Activated CD4-positive, alpha-beta T cell treated with anti-CD3 and anti-CD28 coated beads, Interleukin-2, Interleukin-4, amounts not matched to agents 100 ng/mL and 50 ng/mL, durations not matched to agents 16 hours and 8 hours (primary cell): ENCODE measurements around the gene FNDC11.

Experiments used
- DNase-seq: peaks from one replicate; pipeline ENCODE4 v3.0.0-alpha.2; 2020; ENCODE audit warnings: low spot score

FNDC11 gene

DNA sequence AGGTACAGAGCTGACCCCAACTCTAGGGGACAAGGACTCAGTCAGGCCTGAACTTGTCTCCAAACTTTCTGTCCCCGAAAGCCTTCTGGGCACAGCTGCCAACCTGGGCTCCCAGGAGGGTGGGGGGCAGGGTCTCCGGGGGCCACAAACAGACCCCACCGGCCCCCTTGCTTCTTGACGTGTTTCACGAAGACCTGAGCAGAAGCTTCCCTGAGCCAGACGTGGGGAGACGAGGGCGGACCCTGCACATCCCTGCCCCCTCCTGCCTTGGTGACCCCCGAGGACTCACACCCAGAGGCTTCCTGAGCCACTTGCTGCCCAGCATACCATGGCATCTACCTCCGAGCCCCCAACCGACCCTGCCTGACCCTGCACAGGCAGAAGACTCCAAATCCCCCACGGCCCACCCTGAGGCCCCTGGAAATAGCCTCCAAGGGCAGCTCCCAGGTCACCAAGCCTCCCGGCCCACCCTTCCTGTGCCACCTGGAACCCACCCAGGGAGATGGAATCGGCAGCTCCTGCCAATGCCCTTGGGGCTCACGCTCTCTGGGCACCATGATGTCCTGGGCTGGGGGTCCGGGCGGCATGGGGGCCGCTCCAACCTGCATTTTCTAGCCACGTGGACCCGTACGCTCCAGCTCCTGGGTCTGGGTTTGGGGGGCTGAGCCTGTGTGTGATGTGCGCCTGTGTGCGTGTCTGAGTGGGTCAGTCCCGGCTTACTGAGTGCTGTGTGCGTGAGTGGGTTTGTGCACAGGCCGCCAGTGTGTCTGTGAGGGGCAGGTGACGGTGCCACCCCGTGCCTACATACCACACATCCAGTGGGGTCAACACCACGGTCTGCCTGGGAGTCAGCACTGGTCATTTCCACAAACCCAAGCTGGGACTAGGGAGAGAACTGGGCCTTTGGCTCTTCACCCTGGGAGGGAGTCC, 14.3 kb upstream of the FNDC11 start:
- DNase-seq: no peak

- DNase-seq: no peak
These were observed 13.4 kb upstream of the FNDC11 start for GRCh38 chr20:63540417-63541186.

DNA sequence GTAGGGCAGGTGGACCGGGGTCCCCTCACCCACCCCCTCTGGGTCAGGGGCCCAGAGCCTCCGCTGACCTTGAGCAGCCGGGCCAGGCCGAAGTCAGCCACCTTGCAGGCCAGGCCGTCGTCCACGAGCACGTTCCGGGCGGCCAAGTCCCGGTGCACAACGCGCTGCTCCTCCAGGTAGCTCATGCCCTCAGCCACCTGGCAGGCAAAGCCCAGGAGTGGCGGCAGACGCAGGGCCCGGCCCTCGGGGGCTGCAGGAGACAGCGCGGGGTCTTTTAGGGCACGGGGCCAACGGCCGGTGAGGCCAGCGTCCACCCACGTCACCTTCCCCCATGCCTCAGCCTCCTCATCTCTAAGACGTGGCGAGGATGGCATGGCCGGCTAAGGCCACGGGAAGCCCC, 12.6 kb upstream of the FNDC11 start:
- DNase-seq: no peak

DNA sequence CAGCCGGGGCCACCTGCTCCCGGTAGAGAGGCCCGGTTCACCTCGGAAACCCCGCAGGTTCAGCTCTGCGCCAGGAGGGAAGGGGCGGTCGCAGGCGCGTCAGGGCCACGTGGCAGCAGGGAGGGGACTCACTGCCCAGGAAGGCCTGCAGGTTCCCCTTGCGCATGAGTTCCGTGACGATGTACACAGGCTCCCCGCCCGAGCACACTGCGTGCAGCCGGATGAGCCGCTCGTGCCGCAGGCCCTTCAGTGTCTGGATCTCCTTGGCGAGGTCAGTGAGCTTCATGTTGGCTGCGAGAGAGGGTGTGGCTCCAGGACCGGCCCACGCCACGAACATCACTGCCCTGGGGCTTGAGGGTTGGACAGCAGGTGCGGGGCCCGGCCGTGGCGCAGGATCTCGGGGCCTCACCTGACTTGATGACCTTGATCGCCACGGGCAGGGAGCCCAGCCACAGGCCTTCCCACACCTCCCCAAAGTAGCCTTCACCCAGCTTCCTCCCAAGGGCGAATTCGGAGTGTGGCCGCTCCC, 11.9 kb upstream of the FNDC11 start:
- no peak for DNase-seq

DNA sequence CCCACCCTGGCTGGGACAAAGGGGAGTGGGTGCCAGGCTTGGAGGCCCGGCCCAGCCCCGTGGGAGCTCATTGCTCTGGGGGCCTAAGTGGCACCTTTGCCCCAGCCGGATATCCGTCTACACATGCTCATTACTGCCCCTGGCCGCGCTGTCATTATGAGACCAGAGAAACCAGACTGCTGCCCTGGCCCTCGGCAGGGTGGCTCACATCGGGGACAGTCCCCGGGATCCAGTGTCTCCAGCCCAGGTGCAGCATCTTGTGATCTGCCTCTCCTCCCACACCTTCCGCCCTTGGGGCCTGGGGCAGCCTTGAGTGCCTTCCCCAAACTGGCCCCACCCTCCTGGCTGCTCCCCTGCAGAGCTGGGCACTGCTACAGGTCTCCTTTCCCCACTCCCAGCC, 11.3 kb upstream of the FNDC11 start:
- DNase-seq: no peak

DNA sequence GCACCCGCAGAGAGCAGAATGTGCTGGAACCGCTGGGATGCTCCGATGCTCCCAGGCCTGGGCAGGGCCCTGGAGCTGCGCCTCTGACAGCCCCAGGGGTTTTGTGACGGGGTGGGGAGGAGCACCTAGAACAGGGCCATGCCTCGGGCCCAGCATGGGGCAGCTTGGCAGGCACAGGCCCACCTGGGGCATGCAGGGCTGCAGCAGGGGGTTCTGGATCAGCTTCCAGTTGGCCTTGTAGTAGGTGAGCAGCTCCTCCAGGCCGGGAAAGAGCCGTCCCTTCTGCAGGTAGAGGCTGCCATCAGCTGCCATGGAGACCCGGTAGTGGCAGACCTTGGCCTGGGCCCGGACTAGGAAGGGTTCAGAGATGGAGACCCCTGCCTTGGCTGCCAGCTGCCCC, 10.8 kb upstream of the FNDC11 start:
- DNase-seq: no peak

- DNase-seq: no peak
These were observed 10.2 kb upstream of the FNDC11 start for GRCh38 chr20:63543733-63544132.

- DNase-seq: no peak
These were observed 9.6 kb upstream of the FNDC11 start for GRCh38 chr20:63544241-63544957.

DNA sequence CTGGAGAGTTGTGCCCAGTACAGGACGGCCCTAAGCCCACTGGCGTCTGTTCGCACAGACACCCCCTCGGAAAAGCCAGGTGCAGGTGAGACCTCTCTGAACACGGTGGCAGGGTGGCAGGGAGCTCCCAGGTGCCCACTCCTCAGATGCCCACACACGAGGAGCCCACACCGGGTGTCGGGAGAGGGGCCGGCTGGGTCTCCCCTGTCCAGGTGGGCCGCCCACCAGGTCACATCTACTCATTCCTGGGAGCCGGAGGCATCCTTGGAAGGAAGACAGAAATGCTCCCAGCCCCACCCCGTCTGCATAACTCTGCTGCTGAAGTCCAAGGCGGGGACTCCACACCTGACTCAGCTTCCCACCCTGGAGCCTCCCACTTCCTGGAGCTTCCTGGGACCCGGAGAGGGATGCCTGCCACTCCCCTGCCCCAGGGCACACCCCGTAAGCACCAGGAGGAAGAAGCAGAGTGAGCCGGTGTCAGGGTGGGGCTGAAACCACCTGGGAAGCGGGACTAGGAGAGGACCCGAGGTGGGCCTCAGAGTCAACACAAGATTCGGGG, 8.9 kb upstream of the FNDC11 start:
- DNase-seq: no peak

DNA sequence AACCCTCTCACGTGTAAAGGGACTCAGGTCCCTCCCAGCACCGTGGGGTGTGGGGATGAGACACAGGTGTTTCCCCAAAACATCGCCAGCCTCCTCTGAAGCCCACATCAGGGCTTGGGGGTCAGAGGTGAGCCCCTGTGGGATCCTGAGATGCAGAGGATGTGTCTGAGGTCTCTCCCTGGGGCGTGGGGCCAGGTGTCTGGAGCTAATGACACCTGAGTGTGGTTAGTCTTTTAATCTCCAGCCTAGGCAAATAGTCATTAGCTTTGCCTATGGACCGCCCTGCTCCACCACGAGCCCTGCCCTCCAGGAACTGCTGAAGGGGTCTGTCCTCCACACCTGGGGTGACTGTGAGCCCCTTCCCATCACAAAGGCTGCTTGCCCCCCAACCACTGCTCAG, 8.1 kb upstream of the FNDC11 start:
- no peak for DNase-seq

DNA sequence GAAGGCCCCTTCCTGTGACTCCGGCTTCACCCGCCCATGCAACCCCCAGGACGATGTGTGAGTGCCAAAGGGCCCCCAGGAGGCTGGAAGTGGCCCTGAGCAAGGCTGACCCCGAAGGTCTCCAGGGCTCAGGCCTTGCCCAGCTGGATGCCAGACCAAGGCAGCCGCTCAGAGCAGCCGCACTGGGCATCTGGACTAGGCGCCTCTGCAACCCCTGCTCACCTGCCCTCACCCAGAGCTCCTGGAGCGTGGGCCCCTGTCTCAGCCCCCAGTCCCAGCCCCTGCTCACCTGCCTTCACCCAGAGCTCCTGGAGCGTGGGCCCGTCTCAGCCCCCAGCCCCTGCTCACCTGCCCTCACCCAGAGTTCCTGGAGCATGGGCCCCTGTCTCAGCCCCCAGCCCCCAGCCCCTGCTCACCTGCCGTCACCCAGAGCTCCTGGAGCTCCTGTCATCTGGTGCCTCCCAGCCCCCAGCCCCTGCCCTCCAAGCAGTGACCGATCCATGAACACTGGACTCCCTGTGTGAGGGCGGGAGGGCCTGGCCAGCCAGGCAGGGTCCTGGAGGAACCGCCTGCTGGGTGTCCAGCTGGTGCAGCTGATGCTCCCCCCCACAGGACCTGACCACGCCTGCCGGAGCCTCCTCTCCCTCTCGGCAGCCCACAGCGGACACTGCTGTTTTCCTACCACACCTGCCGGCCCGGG, 7.6 kb upstream of the FNDC11 start:
- DNase-seq: no peak

DNA sequence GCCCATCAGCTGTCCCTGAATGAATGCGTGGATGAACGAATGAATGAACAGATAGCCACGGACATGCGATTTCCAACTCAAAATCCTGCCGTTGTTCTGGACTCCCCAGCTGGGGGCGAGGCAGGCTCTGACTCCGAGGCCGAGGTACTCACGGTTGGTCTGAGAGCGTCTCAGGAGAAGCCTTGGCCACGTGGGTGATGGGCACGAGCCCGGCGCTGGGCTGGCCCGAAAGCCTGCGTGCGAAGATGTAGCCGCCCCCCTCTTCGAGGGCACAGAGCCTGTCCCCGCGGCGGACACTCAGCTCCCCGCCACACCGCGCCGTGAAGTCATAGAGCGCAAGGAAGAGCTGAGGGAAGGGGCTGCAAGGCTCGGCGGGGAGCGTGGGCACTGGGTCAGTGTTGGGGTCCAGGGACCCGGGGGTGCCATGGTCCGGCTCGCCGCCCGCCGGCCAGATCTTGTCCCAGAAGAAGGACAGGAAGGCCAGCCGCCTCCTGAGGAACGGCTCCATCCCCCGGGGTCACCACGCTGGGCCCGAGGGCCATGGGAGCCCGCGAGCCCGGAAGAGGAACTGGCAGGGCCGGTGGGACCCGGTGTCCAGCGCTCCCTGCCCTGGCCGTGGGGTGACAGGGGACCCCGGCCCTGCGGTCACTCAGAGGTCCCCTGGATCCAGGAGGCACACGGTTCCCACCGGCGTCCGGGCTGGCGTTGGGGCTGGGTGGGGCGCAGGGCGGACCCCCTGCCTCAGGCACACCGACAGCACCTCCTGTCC, 6.8 kb upstream of the FNDC11 start:
- DNase-seq: no peak

DNA sequence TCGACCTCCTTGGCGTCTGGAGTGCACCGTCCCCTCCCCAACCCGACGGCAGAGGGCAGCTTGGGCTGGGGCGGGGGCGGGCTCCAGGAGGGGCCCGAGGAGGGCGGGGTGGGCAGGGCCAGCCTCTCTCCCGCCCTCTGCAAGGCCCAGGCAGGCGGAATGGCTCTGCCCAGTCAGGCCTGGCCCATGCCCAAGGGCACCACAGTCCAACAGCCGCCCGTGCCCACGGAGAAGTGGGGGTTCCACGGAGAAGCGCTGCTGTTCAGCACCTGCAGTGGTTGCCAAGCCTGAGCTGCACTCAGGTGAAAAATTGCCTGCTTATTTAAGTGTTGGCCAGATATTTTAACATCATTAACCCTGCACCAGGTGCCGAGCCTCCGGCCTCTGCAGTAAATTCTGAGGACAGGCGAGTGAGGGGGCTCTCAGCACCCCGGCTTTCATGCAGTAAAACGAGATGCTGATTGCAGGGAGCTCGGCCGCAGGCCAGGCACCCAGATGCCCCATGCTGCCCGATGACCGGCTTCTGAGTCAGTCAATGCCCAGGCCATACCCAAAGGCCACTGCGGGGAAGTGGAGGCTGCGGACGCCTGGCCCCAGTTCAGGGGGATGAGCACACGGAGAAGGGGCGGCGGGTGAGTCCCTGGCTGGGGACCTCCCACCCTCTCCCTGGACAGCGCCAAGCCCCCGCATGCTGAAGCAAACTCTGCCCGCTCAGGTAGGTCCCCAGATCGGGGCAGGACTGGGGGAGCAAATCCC, 6.1 kb upstream of the FNDC11 start, which contains the start of gene SRMS:
SRMS (minus strand) TSS at position 25 of the 756 bp plus-strand sequence. CDS start 286 bp downstream, outside the sequence.
- DNase-seq: no peak

DNA sequence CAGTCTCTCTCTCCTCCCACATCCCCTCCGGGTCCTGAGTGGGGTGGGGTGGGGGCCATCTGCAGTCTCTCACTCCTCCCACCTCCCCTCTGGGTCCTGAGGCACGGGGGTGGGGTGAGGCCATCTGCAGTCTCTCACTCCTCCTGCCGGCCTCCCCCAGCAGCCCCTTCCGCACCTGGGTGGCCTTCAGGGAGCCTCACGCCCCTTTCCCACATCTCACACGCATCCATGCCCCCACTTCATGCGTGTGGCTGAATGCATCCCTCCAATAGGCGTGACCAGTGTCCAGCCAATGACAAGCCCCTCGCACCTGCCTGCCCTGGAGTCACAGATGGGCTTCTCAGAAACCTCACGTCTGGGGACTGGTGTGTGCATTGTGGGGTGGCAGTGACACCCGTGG, 5.4 kb upstream of the FNDC11 start:
- DNase-seq: no peak

- DNase-seq: no peak
These were observed 4.9 kb upstream of the FNDC11 start for GRCh38 chr20:63549019-63549418.

DNA sequence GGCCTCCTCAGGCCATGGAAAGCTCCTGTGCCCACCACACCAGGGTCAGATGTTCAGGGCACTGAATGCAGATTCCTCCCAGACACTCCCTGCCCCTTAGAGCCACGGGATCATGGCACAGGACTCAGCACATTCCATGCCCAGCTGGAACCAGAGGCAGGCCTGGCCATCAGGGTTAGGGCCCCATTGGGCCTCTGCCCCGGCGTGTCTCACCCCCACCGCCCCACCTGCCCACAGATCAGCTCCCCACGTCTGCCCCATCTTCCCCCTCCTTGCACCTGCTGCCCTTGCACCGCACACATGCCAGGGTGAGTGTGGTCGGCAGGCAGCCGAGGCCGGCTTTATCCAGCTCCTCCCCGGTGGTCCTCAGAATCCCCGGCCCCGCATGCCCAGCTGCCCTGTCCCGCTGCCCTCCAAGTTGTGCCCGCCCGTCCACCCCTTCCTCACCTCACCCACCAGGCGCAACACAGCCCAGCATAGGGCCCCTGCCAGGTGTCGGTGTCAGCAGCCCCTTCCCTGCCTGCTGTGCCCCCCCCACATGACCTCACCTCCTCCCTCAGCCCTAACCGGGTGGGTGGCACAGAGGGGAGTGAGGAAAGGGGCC, 4.2 kb upstream of the FNDC11 start:
- DNase-seq: no peak

- DNase-seq: no peak
These were observed 2.9 kb upstream of the FNDC11 start for GRCh38 chr20:63551068-63551467.

DNA sequence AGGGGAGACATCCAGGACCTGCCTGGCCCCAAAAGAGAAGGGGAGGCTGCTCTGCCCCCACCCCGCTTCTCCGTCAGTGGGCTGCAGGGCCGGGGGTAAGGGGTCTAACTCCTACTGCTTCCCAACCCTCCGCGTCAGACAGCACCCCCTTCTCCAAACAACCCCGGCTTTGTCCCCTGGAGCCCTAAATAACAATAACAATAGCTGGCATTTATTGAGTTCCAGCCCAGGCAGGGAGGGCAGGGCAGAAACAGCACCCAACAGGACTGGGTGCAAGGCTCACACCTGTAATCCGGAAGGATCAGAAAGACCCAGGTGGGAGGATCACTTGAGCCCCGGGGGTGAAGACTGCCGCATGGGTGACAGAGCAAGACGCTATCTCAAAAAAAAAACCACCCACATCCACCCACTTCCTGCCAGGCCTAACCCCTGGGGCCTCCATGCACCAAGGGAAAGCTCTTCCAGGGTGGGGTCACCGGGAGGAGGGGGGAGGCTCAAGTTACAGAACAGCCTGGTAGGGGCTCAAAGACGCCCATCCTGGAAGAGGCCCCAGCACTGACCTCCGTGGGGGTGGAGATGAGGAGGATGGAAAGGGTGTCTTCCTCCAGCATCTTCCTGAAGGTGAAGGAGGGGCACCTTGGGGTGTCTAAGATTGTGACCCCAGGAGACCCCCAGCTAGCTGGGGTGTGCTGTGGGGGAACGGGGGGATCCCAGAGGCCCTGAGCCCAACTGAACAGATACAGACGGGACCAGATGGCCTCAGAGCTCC, 1.3 kb upstream of the FNDC11 start:
- DNase-seq: peak; percentile 27
